Ascending aorta (tissue), 2 donors: ENCODE data around the gene CLGN. TPM values are rescaled to one million over a fixed set of nuclear protein-coding genes. Genes with fewer than 3 reads are reported as not detected.

ENCODE experiments used
- DNase-seq, 2 donors: peaks; one replicate each; pipeline ENCODE4 v3.0.0-alpha.2; 2019; ENCODE audit warnings: low spot score in 2 of 2
- H3K27ac ChIP-seq, 2 donors: fragments of 200-600 bp; sonication (generic); one replicate each; pipeline ENCODE4 v1.5.1; 2016 to 2017; ENCODE audit warnings: mild to moderate bottlenecking in 1 of 2
- H3K27me3 ChIP-seq: fragments of 200-600 bp; sonication (generic); one replicate; pipeline ENCODE4 v1.5.1; 2017
- H3K36me3 ChIP-seq, 2 donors: fragments of 200-600 bp; sonication (generic); one replicate each; pipeline ENCODE4 v1.5.1; 2016
- H3K4me1 ChIP-seq, 2 donors: fragments of 200-600 bp; sonication (generic); one replicate each; pipeline ENCODE4 v1.5.1; 2016 to 2017; ENCODE audit warnings: mild to moderate bottlenecking in 1 of 2
- H3K4me3 ChIP-seq, 2 donors: fragments of 200-600 bp; sonication (generic); one replicate each; pipeline ENCODE4 v1.5.1; 2016 to 2017; ENCODE audit warnings: mild to moderate bottlenecking in 1 of 2
- H3K9me3 ChIP-seq, 2 donors: fragments of 200-600 bp; sonication (generic); one replicate each; pipeline ENCODE4 v1.5.1; 2016
- intact Hi-C: fragments of 100-400 bp; cut with DNase I; formaldehyde crosslinking; loops from one replicate; pipeline ENCODE4 v1.15.1; 2023
- total RNA-seq: library from RNA; depleted of rRNA; stranded (reverse); fragments of >200 nt; gene quantifications from one replicate; pipeline ENCODE4 v1.1.0, GENCODE V29; 2016
- TF ChIP-seq, protein P1 (sequence below), 3 experiments: fragments of 200-600 bp in 2 of 3; fragments of 450-650 bp in 1 of 3; sonication (generic) in 2 of 3; IDR thresholded peaks; one replicate each; pipeline ENCODE4 v1.5.1; 2016 to 2019; ENCODE audit warnings: antibody characterized with exemption in 3 of 3, mild to moderate bottlenecking in 1 of 3, moderate library complexity in 1 of 3

Gene CLGN
- total RNA-seq, 1 donor from 2014 or later: not detected

DNA sequence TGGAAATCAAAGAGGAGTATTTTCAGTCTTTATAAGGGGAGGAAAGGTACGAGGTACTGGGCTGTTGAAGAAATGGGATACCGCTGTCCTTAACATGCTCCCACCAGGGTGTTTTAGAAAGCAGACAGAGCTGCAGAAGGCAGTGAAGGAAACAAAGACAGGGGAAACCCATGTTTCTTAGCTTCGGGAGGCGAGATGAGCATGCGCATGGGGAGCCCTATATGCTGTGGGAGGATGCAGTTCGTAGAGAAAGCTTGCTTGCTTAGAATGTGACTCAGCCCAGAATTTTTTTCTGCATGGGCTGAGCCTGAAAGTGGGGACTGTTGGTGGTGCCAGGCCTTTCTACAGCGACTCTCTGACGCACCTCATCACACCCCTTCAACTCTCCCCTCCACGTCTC lies 82.8 kb downstream of the CLGN start:
- TF ChIP-seq, protein P1, sequence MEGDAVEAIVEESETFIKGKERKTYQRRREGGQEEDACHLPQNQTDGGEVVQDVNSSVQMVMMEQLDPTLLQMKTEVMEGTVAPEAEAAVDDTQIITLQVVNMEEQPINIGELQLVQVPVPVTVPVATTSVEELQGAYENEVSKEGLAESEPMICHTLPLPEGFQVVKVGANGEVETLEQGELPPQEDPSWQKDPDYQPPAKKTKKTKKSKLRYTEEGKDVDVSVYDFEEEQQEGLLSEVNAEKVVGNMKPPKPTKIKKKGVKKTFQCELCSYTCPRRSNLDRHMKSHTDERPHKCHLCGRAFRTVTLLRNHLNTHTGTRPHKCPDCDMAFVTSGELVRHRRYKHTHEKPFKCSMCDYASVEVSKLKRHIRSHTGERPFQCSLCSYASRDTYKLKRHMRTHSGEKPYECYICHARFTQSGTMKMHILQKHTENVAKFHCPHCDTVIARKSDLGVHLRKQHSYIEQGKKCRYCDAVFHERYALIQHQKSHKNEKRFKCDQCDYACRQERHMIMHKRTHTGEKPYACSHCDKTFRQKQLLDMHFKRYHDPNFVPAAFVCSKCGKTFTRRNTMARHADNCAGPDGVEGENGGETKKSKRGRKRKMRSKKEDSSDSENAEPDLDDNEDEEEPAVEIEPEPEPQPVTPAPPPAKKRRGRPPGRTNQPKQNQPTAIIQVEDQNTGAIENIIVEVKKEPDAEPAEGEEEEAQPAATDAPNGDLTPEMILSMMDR (IDR thresholded peaks at IDR 0.05): no peak
- no peak overlapping the region for H3K4me3 ChIP-seq
- no peaks in the 10 kb centered on the region for H3K36me3 ChIP-seq
- H3K27ac ChIP-seq: no peak overlapping the region
- H3K27me3 ChIP-seq: no peaks in the 10 kb centered on the region
- intact Hi-C loops: no loop called here
- H3K4me1 ChIP-seq: no peaks in the 10 kb centered on the region
- H3K9me3 ChIP-seq: no peaks in the 10 kb centered on the region
- no peak for DNase-seq

DNA sequence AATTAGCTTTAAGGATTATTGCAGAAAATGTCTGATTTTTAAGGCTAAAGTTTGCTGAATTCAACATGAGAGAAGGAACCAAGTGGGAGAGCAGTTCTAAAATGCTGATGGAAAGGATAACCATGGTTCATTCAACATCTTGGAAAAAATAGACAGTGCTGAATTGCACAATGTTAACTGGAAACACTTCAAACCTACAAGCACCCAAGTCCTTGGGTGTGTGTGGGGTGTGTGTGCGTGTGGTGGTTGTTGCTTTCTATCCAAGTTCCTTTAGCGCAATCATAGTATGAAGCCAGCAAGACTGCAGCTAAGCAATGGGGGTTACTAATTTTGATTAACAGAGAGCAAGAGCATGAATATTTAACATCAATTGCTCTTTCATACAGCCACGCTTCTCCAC lies 83.3 kb downstream of the CLGN start:
- Histone ChIP-seq H3K36me3 (no peaks in the 10 kb centered on the region), H3K4me3 (no peak overlapping the region), H3K27ac (no peak overlapping the region), H3K27me3 (no peaks in the 10 kb centered on the region), H3K9me3 (no peaks in the 10 kb centered on the region), H3K4me1 (no peaks in the 10 kb centered on the region)
- TF ChIP-seq, protein P1 (IDR thresholded peaks at IDR 0.05): no peak
- DNase-seq: no peak
- intact Hi-C loops: no loop called here

DNA sequence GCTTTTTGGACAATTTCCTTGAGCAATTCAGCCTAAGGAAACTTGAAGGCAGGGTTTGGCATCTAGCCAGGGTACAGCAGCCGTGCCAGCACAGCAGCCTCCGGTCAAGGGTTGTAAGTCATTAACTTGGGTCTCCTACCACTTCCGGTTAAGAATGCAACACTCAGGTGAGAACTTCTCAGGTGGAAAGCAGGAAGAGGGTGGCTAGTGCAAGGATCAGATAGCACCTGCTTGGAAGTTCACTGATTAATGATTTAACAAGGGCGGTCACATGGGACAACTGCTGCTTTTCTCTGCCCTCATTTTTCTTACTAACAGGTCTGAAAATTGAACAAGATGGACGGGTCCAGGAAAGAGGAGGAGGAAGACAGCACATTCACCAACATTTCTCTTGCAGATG lies 84.1 kb downstream of the CLGN start:
- H3K27me3 ChIP-seq: no peaks in the 10 kb centered on the region
- TF ChIP-seq, protein P1 (IDR thresholded peaks at IDR 0.05): no peak
- no peak overlapping the region for H3K4me3 ChIP-seq
- H3K9me3 ChIP-seq: no peaks in the 10 kb centered on the region
- no peak for DNase-seq
- H3K4me1 ChIP-seq: no peaks in the 10 kb centered on the region
- no peak overlapping the region for H3K27ac ChIP-seq
- intact Hi-C loops: no loop called here
- no peaks in the 10 kb centered on the region for H3K36me3 ChIP-seq

DNA sequence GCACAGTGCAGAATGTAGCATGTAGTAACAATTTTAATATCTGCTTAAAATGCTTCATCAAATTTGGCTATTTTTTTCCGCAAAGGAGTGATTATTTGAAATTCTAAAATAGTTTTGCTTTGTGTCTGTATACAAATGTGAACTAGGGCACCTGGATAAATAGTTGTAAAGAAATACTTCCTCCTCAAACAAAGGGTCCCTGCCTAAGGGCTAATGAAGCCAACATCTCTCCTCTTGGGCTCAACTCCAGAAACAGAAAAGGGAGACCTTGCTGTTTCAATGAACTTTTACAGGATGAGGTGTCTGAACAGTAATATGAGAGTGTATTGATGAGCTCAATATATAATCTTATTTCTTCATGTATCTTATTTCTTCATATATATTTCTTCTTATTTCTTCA lies 84.8 kb downstream of the CLGN start:
- Histone ChIP-seq H3K27me3 (no peaks in the 10 kb centered on the region), H3K4me1 (no peaks in the 10 kb centered on the region), H3K4me3 (no peak overlapping the region), H3K27ac (no peak overlapping the region), H3K36me3 (no peaks in the 10 kb centered on the region), H3K9me3 (no peaks in the 10 kb centered on the region)
- no peak for DNase-seq
- TF ChIP-seq, protein P1 (IDR thresholded peaks at IDR 0.05): no peak
- intact Hi-C loops: no loop called here

Other genes with a start within 250 kb of the CLGN start
- gene SCOC, start 54.0 kb downstream of the CLGN start, total RNA-seq: 7.2 TPM
- not detected for gene MGAT4D, start 70.6 kb upstream of the CLGN start, total RNA-seq
- 3.9 TPM for gene ELMOD2, start 96.5 kb upstream of the CLGN start, total RNA-seq
- gene UCP1, start 141.3 kb upstream of the CLGN start, total RNA-seq: not detected